Hepatocyte (in vitro differentiated cells): ENCODE results near the gene ADRM1. TPM values are rescaled to one million over a fixed set of nuclear protein-coding genes. Genes with fewer than 3 reads are reported as not detected.

Experiments used
- DNase-seq: peaks from one replicate; pipeline ENCODE4 v3.0.0-alpha.2; 2016; ENCODE audit warnings: low spot score
- H2AFZ ChIP-seq: fragments of 200-600 bp; sonication (generic); 2 replicates; pipeline ENCODE4 v1.6.0; 2016; ENCODE audit warnings: antibody characterized with exemption, mild to moderate bottlenecking
- H3K27ac ChIP-seq: fragments of 200-600 bp; sonication (generic); 2 replicates; pipeline ENCODE4 v1.5.1; 2016; ENCODE audit warnings: mild to moderate bottlenecking
- H3K27me3 ChIP-seq: fragments of 200-600 bp; sonication (generic); 2 replicates; pipeline ENCODE4 v1.6.1; 2016
- H3K36me3 ChIP-seq: fragments of 200-600 bp; sonication (generic); replicated peaks from 2 replicates; pipeline ENCODE4 v1.5.1; 2016; ENCODE audit warnings: low read depth; ENCODE audit not compliant: insufficient read depth
- H3K4me1 ChIP-seq: fragments of 200-600 bp; sonication (generic); 2 replicates; pipeline ENCODE4 v1.5.1; 2016; ENCODE audit warnings: mild to moderate bottlenecking, moderate library complexity; ENCODE audit not compliant: insufficient read depth
- H3K4me2 ChIP-seq: fragments of 200-600 bp; sonication (generic); 2 replicates; pipeline ENCODE4 v1.6.0; 2016
- H3K4me3 ChIP-seq: fragments of 200-600 bp; sonication (generic); 2 replicates; pipeline ENCODE4 v1.5.1; 2016; ENCODE audit warnings: mild to moderate bottlenecking
- H3K79me2 ChIP-seq: fragments of 200-600 bp; sonication (generic); 2 replicates; pipeline ENCODE4 v1.6.0; 2017; ENCODE audit warnings: mild to moderate bottlenecking
- H3K9me2 ChIP-seq: fragments of 200-600 bp; sonication (generic); replicated peaks from 2 replicates; pipeline ENCODE4 v1.6.0; 2017; ENCODE audit warnings: mild to moderate bottlenecking; ENCODE audit not compliant: insufficient read depth
- H3K9me3 ChIP-seq: fragments of 200-600 bp; sonication (generic); 2 replicates; pipeline ENCODE4 v1.5.1; 2016; ENCODE audit warnings: low read depth, mild to moderate bottlenecking
- H4K20me1 ChIP-seq: fragments of 200-600 bp; sonication (generic); 2 replicates; pipeline ENCODE4 v1.6.0; 2016; ENCODE audit warnings: mild to moderate bottlenecking; ENCODE audit not compliant: insufficient read depth, poor library complexity, severe bottlenecking
- EZH2 ChIP-seq: fragments of 200-600 bp; sonication (generic); IDR thresholded peaks from 2 replicates; pipeline ENCODE4 v1.6.1; 2016; ENCODE audit warnings: antibody characterized with exemption, mild to moderate bottlenecking, borderline replicate concordance
- EZH2phosphoT487 ChIP-seq: fragments of 200-600 bp; sonication (generic); IDR thresholded peaks from one replicate; pipeline ENCODE4 v1.6.1; 2018; ENCODE audit warnings: antibody characterized with exemption, mild to moderate bottlenecking, low read depth, moderate library complexity; ENCODE audit not compliant: unreplicated experiment, severe bottlenecking
- WGBS: methylation state at CpG from one replicate; pipeline ENCODE4 v1.1.6; 2016; ENCODE audit warnings: low lambda C conversion rate; ENCODE audit errors: missing lambda C conversion rate; 5-methylcytosine and 5-hydroxymethylcytosine counted together
- polyA plus RNA-seq: library from polyadenylated mRNA; unstranded; fragments of >200 nt; fragmentation: Nextera tagmentation; extraction: Ambion mirVana; gene quantifications from 2 replicates; pipeline ENCODE4 v1.2.1, GENCODE V29; 2016
- total RNA-seq: library from RNA; depleted of rRNA; stranded (reverse); fragments of >200 nt; gene quantifications from 2 replicates; pipeline ENCODE4 v1.2.3, GENCODE V29; 2014
- TF ChIP-seq, protein P1 (sequence below): fragments of 200-600 bp; sonication (generic); IDR thresholded peaks from 2 replicates; pipeline ENCODE4 v1.5.1; 2016; ENCODE audit warnings: antibody characterized with exemption, mild to moderate bottlenecking; ENCODE audit not compliant: poor library complexity

ADRM1 gene
- total and polyA plus RNA-seq, 2 experiments from 2014 or later = 103 to 144 TPM

DNA sequence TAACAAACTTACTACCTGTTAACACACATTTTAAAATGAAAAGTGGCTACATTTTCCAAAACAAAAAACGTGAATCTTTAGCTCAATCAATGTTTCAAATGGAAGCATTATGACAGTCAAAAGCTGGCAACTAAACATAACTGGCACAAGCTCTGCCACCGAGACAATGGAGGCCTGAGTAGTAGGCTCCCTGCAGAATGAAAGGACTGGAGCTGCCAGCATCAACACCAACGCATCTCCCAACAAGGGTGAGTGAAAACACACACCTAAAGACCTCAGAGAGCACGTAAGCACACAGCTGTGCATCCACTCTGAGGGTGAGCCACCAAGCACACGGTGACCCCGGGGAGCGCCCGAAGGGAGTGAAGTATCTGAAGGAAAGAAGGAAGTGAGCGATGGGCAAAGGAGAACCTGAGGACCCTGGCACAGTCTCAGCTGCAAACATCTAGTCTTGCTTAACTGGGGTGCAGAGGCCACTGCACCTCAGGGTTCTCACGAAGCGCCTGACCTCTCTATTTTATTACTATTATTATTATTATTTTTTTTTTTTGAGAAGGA is 1.6 kb upstream of the ADRM1 start:
- no peaks in the 10 kb centered on the region for H3K9me3 ChIP-seq
- no peak overlapping the region for H3K27ac ChIP-seq
- DNase-seq = no peak
- H4K20me1 ChIP-seq = peaks cover 31% of the 10 kb centered on the region
- H3K36me3 ChIP-seq = no peaks in the 10 kb centered on the region
- TF ChIP-seq EZH2 = no peak
- TF ChIP-seq EZH2phosphoT487 = no peak
- TF ChIP-seq, protein P1, sequence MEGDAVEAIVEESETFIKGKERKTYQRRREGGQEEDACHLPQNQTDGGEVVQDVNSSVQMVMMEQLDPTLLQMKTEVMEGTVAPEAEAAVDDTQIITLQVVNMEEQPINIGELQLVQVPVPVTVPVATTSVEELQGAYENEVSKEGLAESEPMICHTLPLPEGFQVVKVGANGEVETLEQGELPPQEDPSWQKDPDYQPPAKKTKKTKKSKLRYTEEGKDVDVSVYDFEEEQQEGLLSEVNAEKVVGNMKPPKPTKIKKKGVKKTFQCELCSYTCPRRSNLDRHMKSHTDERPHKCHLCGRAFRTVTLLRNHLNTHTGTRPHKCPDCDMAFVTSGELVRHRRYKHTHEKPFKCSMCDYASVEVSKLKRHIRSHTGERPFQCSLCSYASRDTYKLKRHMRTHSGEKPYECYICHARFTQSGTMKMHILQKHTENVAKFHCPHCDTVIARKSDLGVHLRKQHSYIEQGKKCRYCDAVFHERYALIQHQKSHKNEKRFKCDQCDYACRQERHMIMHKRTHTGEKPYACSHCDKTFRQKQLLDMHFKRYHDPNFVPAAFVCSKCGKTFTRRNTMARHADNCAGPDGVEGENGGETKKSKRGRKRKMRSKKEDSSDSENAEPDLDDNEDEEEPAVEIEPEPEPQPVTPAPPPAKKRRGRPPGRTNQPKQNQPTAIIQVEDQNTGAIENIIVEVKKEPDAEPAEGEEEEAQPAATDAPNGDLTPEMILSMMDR = no peak
- no peaks in the 10 kb centered on the region for H3K9me2 ChIP-seq
- no peak overlapping the region for H3K4me3 ChIP-seq
- H3K4me2 ChIP-seq = peak overlapping the region; percentile 86
- peaks cover 15% of the 10 kb centered on the region for H3K4me1 ChIP-seq
- peaks cover 31% of the 10 kb centered on the region for H3K79me2 ChIP-seq
- 96% methylated on average over 11 of the region's 11 CpGs for WGBS
- H3K27me3 ChIP-seq = no peaks in the 10 kb centered on the region
- no peak overlapping the region for H2AFZ ChIP-seq

DNA sequence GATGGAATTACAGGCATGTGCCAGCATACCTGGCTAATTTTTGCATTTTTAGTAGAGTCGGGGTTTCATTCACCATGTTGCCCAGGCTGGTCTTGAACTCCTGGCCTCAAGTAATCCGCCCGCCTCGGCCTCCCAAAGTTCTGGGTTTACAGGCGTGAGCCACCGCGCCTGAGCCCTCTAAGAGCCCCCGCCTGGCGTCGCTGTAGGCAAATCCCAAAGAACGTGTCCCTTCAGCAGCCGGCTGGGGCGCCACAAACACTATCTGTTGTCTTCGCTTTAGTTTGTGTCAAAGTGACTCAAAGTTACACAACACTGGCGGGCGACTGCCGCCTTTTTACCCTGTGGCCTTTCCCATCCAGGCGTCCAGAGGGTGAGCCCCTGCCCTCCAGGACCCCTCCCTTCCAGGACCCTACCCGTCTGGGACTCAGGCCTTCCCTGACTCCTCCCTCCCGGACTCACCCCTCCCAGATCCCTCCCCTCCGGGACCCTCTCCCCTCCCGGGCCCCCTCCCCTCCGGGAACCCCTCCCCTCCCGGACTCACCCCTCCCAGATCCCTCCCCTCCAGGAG is 940 bp upstream of the ADRM1 start:
- no peaks in the 10 kb centered on the region for H3K36me3 ChIP-seq
- no peaks in the 10 kb centered on the region for H3K9me2 ChIP-seq
- H3K27ac ChIP-seq = peak overlapping the region; percentile 93
- peak overlapping the region; percentile 86 for H3K4me2 ChIP-seq
- peaks cover 15% of the 10 kb centered on the region for H3K4me1 ChIP-seq
- TF ChIP-seq EZH2 (no peak), EZH2phosphoT487 (no peak)
- TF ChIP-seq, protein P1 = peak; percentile 90
- 9% methylated on average over 17 of the region's 24 CpGs for WGBS
- peaks cover 36% of the 10 kb centered on the region for H3K79me2 ChIP-seq
- H3K9me3 ChIP-seq = no peaks in the 10 kb centered on the region
- H3K27me3 ChIP-seq = no peaks in the 10 kb centered on the region
- H3K4me3 ChIP-seq = peak overlapping the region; percentile 45
- peak overlapping the region; percentile 40 for H2AFZ ChIP-seq
- peak; percentile 96 for DNase-seq
- peaks cover 37% of the 10 kb centered on the region for H4K20me1 ChIP-seq

DNA sequence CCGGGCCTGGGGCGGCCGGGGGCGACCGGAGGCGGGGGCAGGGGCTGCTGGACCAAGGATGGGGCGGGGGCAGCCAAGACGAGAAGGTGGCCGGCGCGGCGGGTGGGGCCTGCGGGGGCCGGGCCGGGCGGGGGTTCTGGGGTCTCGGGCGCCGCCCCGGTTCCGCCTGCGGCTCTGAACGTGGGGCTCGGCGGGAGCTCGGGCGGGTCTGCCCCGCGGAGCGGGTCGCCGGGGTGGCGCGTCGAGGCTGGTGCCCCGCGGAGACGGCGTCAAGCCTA is 204 bp downstream of the ADRM1 start:
- peak overlapping the region; percentile 77 for H3K27ac ChIP-seq
- H3K4me3 ChIP-seq = peak overlapping the region; percentile 44
- DNase-seq = no peak
- H3K4me1 ChIP-seq = peaks cover 15% of the 10 kb centered on the region
- peak overlapping the region; percentile 97 for H3K4me2 ChIP-seq
- peaks cover 36% of the 10 kb centered on the region for H3K79me2 ChIP-seq
- no peak overlapping the region for H2AFZ ChIP-seq
- no peaks in the 10 kb centered on the region for H3K36me3 ChIP-seq
- H3K9me2 ChIP-seq = no peaks in the 10 kb centered on the region
- H3K27me3 ChIP-seq = no peaks in the 10 kb centered on the region
- H3K9me3 ChIP-seq = no peaks in the 10 kb centered on the region
- H4K20me1 ChIP-seq = peaks cover 37% of the 10 kb centered on the region
- TF ChIP-seq EZH2phosphoT487 = no peak
- TF ChIP-seq, protein P1 = no peak
- TF ChIP-seq EZH2 = no peak
- 0% methylated on average over 5 of the region's 39 CpGs for WGBS
